ENCODE results near the gene CRIP2.

The CRIP2 gene

DNA sequence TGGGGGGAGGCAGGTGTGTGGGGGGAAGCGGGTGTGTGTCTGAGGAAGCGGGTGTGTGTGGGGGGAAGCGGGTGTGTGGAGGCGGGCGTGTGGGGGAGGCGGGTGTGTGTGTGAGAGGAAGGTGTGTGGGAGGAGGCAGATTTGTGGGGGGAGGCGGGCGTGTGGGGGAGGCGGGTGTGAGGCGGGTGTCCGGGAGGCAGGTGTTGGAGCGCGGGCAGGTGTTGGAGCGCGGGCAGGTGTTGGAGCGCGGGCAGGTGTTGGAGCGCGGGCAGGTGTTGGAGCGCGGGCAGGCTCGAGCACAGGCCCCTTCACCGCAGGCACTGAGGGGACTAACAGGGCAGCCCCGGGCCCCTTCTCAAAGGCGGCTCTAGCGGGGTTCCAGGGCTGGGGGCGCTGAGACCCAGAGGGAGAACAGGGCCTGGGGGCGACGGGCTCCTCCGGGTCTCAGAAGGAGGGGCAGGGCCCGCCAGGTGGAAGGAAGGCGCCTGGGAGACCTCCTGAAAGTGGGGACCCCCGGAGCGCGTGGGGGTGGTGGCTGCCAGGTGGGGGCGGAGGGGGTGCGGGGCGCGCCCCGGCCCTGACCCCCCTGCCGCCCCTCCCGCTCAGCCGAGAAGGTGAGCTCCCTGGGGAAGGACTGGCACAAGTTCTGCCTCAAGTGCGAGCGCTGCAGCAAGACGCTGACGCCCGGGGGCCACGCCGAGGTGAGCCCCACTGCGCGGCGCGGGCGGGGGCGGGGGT is 3.2 kb downstream of the CRIP2 start:
- no peak for DNase-seq

DNA sequence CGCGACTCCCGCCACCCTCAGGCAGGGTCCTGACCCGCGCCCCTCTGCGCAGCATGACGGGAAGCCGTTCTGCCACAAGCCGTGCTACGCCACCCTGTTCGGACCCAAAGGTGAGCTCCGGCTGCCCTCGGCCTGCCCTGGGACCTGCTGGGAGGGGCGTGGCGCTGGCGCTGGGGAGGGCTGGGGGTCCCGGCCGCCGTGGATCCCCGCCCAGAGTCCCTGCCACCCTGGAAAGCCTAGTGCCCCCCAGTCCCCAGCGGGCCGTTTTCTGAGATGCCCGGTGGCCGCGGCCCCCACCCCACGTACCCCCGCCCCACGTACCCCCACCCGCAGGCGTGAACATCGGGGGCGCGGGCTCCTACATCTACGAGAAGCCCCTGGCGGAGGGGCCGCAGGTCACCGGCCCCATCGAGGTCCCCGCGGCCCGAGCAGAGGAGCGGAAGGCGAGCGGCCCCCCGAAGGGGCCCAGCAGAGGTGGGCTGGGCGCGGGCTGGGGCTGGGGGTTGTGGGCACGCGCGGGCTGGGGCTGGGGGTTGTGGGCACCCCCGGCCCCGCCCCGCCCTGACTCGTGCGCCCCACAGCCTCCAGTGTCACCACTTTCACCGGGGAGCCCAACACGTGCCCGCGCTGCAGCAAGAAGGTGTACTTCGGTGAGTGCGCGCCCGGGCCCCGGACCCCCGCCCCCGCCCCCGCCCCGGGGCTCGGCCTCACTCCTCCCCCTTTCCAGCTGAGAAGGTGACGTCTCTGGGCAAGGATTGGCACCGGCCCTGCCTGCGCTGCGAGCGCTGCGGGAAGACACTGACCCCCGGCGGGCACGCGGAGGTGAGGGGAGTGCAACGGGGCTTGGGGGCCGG is 4.0 kb downstream of the CRIP2 start:
- no peak for DNase-seq

DNA sequence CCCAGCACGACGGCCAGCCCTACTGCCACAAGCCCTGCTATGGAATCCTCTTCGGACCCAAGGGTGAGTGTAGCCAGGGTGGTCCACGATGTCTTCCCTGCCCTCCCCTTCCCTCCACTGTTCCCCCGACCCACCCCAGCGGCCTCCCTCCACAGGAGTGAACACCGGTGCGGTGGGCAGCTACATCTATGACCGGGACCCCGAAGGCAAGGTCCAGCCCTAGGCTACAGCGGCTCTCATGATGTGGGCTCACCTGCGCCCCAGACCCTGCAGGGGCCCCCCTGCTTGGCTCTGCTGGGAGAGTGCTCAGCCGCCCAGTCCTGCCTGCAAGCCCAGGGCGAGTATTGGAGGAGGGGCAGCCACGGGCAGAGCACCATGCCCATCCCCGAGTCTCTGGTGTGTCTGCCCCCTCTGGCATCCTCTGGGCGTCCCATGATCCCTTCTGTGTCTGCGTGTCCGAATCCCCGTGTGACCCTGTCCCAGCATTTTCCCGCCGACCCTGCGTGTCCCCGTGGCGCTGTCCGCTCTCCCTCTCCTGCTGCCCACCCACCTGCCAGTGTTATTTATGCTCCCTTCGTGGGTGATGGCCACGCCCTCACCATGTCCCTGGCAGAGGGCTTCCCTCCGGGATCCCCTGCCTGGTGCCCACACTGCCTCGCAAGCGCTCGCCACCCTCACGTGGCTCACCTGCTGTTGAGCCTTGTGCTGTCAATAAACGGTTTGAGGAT is 5.0 kb downstream of the CRIP2 start:
- no peak for DNase-seq

DNA sequence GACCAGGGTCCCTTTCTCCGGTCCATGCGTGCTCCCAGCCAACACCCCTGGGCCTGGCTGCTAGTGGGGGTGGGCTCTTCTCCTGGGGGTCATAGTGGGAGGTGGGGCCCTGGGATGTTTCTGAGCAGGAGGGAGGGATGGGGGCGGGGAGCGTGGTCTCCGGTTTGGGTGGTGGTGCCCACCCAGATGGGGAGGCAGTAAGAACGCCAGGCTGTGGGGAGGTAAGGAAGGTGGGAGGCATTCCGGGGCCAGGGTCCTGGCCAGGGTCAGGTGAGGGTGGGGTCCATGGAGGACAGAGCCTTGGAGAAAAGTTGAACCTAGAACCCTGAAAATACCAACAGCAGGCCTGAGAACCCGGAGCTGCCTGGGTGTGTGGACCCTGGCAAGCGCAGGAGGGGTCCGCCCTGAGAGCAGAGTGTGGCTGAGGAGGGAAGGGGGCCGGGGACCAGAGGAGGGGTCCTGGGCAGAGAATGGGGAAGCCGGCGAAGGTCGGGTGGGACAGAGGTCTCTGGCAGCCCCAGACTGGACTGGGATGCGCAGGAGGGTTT is 5.7 kb downstream of the CRIP2 start:
- DNase-seq = no peak

DNA sequence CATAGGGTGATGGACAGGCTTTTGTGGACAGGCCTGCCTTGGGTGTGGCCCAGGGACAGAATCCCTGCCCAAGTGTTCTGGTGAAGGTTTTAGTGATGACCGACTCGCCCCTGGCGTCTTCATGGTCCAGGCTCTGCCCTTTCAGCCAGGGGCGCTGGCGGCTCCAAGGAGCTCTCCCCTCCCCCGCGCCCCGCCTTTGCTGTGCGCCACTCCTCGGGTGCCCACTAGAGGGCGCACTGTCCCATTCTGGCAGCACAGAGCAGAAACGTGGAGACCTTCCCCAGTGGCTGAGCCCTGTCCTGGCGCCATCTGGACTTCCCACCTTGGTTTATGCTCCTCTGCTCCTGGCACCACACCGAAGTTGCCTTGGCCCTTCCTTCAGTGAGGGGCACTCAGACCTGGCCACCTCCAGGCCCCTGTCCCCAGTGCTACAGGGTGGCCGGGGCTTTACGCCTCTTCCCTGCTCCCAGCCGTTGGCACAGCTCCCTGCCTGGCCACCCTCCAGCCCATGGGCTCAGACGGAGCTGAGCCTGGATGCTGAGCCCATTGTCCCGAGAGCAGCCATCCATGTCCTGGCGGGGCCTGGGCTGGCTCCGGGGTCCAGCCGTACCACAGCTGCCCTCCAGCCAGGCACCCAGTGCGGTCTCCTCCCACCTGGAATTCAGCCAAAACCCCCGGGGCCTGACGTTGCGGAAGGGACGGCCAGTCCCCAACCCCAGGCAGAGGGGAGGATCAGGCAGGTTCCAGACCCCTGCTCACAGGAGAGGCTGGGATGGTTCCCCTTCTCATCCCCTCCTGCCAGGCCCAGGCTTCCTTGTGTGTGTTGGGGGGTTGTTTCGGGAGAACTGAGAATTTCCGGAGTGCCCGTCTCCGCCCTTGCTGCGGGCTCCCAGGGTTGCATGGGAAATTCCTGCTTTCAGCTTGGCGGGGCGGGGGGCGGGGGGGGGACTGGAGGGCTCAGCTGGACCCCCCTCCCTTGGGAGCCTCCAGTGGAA is 6.5 kb downstream of the CRIP2 start:
- peak; percentile 95 for DNase-seq

DNA sequence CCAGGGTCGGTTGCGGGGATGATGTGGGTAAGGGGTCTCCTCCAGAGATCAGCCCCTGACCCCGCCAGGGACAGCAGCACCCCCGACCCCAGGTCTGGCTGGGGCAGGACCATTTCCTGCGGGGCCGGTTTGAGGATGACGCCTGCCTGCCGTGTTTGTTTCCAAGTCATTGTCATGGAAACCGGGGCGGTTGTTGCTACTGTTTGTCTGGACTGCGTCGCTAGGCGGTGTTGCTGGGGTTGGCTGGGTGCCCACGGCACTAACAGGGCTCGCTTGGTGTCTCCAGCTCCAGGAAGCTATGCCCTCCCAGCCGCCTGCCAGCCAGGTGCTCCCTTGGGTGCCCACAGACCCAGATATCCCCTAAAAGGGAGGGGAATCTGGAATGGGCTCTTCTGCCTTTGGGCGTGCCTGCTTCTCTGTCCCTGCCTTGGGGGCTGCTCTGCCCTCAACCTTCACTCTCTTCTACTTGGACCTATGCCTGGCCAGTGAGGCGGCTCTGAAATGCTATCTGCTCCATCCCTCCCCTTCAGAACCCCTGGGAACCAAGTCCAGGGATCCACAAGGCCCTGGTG is 7.4 kb downstream of the CRIP2 start:
- peak; percentile 100 for DNase-seq

DNA sequence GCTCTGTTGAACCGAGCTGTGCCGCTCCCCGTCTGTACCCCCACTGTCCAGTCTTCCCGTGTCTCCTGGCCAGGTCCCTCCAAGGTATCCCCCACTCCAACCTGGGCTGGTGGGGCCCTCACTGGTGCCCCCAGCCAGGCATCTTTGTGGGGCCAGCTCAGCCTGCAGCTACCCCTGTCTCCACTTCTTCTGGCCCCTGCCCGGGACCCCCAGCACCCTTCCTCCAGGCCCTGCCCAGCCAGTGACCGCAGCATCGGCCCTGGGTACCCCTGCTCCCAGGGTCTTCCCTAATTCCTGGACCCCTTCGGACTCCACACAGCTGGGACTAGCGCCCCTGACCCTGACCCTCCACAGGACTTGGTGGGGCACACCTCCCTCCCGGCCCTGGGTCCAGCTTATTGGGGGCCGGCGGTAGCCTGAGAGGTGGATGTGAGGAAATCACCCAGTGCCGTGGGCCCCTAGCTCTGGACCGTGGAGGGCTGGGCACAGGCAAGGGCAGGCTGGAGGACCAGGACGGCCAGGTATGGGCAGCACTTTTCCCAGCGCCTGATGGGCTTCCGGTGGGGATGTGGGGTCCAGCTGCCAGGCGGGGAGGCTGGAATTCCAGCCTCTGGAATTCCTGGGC is 8.0 kb downstream of the CRIP2 start:
- DNase-seq = no peak

DNA sequence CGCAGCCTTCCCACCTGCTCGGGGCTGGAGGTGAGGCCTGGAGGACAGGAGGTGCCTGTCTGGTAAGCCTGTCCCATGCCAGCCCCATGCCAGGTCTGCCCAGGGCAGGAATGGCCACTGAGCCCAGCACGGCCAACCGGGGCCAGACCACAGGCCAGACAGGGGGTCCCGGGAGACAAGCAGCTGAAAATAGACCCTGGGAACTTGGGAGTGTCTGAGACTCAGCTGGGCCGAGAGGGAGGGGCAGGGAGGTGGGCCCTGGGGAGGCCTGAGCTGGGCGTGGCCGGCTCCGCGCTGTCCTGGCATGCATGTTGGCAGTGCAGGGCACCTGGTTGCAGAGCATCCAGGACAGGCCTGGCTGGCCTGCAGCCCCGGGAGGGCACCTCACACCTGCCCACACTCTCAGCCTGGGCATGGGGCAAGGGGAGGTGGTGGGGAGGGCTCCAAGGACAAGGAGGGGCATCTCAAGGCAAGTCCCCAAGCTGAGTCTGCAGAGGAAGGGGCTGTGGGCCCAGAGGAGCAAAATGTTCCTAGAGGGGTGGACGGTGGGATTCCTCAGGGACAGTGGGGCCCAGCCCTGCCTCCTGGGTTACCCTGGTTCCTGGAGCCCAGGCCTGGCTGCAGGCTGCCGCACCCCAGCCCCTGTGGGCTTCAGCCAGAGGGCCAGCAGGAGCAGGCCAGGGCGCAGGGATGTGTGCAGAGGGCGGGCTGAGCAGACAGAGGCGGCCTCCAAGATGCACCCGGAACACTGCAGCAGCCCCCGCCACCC is 8.9 kb downstream of the CRIP2 start:
- DNase-seq = no peak

DNA sequence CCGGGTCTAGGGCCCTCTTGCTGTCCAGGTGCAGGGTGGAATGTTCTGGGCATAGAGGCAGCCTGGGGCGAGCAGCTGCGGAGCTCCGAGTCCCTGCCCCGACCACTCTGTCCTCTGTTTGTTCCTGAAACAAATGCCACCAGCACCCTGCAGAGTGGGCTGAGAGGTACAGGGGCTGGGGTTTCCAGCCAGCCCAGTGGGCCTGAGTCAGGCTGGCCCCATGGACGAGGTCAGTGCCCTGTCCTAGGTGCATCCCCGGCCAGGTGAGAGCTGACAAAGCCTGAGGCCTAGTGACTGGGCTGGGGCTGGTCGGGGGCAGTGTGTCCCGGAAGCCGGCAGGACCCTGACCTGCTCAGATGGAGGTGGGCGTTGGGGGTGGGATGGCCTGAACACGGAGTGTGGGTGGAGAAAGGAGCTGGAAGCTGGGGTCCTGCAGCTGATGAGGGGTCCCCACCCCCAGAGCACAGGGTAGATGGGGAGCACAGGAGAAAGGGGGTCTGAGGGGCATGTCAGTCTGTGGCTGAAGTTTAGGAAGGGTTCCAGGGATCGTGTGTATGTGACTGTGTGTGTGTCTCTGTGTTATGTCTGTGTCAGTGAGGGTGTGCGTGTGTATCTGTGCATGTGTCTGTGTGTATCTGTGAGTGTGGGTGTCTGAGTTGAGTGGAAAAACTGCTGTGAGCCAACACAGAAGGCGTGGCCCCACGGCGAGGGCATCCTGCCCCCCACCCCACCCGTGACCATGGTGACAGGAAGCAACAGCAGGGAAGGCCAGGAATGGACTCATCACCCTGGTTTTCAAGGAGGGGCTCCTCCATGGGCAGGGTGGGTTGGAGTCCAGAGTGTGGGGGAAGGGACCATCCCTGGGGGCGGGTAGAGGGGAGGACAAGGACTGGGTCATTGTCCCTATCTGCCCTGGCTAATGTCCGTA is 9.7 kb downstream of the CRIP2 start:
- peak; percentile 30 for DNase-seq

DNA sequence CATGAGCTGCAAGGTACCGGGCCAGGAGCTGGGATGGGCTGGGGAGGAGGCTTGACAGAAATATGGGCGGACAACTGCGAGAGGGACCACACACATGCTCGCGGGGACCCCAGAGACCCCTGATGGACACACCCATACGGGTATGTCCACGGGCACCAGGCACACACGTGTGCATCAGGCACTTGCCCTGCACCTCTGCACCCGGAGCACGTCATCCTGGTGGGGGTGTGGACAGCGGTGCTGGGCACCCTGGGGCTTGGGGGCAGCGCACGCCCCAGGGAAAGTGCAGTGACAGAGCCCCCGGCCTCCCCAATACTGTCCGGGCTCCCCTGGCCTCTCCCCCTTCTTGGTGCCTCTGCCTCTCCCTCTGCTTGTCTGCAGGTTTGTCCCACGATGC is 10.4 kb downstream of the CRIP2 start:
- DNase-seq = no peak

DNA sequence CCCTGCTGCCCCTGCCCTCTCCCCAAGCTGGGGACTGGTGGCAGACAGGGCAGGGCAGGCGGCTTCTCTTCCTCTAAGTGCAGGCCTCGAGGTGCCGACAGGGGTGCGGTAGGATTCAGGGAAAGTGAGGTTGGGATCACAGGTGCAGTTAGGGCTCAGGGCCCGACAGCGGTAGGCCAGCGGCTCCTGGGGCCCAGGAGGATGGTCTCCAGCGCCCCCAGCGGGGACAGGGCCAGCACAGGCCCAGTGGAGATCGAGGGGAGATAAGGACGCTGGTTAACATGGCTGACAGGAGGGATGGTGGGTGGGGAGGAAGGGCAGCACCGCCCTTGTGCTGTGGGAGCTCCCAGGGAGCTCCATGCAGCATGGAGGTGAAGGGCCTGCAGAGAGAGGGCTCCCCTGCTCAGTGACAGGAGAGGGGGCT is 11.1 kb downstream of the CRIP2 start:
- DNase-seq = no peak

DNA sequence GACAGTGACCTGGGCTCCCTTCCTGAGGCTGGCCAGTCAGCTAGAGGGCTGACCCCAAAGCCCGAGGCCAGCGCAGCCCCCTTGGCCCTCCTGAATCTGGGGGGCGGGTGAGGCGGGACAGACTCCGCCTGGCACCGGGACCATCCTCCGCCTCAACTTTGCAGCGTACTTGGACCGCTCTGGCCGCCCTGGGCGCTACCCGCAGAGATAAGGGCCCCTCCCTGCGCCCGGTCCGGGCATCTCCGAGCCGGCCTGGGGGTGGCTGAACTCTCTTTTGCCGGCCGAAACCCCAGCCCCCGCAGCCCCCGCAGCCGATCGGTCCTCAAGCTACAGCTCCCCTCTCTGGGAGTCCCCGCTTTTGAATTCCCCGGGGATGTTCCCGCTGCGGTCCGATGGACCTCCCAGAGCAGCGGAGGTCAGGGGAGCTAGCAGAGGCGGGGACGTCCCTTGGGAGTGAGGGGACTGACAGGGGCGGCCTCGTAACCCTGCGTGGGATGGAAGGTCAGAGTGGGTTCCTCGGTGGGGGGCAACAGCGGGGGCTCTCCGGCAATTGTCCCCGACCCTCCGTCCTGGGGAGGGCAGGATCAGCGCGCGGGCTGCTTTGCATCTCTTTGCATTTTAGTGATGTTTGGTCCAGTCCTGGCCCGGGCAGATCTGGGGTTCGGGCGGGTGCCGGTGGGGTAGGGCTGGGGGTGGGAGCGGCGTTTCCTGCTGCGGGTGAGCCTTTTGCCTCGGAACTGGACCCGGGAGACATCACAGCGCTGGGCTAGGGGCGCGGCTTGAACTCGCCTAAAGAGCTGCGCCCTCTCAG is 11.7 kb downstream of the CRIP2 start, which contains the start of gene CRIP1:
TSS of gene CRIP1 (plus strand) at position 724 of the 811 bp plus-strand sequence. CDS start 374 bp downstream, outside the sequence.
- DNase-seq = no peak

DNA sequence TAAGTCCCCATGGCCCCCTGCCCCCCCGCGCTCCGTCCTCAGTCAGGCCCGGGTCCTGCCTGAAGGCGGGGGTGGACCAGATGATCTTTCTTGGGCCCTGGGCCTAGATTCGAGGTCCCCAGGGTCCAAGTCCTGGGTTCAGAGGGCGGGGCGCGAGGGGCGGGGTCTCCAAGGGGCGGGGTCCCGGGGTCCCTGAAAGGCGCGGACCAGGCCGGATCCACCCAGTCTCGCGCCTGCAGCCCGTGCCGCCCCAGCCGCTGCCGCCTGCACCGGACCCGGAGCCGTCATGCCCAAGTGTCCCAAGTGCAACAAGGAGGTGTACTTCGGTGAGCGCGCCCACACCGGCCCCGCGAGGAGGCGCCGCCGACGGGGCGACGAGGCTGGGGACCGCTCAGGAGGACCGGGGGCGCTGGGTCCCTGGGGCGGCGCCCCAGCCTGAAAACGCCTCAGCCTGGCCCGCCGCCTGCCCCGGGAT is 12.4 kb downstream of the CRIP2 start:
- DNase-seq = no peak

DNA sequence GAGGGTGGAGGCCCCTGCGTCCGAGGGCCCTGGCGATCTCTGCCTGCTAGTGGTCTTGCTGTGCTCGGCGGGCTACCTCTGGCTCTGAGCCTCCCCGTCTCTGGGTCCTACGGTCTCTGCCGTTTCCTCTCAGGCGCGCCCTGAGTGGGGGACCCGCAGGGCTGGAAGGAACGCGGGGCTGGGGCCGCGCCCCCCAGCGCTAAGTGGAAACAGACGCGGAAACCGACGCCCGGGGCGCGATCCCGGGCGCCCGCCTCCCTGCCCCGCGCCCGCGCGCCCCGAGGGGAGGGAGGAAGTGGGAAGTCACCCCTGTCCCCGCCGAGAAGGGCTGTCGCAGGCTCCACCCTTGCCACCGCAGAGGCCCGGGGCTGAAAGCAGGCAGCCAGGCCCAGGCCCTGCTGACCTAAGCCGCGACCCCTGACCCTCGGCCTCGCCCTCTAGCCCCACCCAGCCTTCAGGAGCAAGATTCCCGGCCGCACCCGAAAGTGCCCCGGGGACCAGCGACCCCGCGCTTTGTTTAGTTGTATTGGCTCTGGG is 12.9 kb downstream of the CRIP2 start:
- no peak for DNase-seq

DNA sequence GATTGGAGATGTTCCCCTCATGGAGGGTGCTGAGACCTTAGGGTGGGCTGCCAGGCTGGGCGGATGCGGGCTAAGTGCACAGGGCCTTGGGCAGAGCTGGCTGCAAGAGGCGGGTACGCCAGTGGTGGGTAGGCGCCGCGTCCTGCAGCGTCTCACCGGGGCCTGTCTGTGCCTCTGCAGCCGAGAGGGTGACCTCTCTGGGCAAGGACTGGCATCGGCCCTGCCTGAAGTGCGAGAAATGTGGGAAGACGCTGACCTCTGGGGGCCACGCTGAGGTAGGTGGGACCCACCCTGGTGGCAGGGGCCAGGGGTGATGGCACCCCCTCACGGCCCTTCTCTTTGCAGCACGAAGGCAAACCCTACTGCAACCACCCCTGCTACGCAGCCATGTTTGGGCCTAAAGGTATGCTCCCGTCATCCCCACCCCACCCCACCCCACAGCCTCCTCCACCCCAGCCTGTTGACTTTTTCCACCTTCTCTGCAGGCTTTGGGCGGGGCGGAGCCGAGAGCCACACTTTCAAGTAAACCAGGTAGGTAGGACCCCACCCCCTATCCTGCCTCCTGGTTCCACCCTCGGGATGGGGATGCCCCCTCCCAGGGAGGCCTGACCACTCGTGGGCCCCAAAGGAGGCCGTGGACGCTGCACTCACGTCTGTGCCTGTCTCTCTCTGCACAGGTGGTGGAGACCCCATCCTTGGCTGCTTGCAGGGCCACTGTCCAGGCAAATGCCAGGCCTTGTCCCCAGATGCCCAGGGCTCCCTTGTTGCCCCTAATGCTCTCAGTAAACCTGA is 13.6 kb downstream of the CRIP2 start:
- DNase-seq = no peak

DNA sequence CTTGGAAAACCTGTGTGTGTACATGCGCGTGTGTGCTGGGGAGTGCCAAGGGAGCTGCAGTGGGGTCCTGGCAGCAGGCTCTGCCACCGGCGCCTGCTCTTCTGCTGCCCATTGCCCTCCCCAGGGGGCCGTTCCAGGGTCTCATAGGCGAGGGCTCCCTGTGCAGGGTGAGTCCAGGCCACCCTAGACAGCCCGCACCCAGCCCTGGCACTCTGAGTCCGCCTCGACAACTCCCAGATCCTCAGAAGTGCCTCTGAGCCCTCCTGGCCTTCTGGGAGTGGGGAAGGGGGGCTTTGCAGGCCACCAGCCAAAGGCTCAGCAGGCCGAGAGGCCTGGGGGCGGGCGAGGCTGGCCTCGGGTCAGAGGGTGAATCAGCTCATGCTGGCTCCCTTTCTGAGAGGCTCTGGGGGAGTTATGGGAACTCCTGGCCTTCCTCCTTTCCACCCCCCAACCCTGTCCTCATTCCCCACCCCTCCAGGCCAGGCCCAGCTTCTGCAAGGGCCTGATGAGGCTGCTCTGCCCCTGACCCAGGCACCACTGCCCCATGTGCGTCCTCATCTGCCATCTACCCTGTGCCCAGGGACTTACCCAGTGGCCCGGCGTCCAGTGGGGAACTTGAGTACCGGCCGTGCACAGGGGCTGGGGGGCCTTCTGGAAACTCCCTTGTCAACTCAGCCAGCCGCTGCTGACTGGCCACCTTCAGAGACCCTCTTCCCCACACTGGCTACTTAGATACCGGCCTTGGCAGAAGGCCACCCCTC is 14.3 kb downstream of the CRIP2 start:
- DNase-seq = no peak

Measured in COR-L47 (cell line).